Pancreas (tissue), 10 donors: ENCODE results near the gene TMEM121B. TPM values are rescaled to one million over a fixed set of nuclear protein-coding genes. Genes with fewer than 3 reads are reported as not detected.

Experiments
- ATAC-seq, 4 donors: fragments of 200-7000 bp; cut with Tn5 transposase; one replicate each; pipeline versions ENCODE4 v1.8.0 to v1.9.1; 2020; ENCODE audit warnings: mild to moderate bottlenecking in 4 of 4, moderate library complexity in 4 of 4
- DNase-seq, 6 donors: peaks; one replicate each; pipeline ENCODE4 v3.0.0-alpha.2; 2020
- FAIRE-seq: peaks from 2 replicates; lab custom pipeline; 2012; peaks lifted over from hg19 to GRCh38; lab: Jason Lieb, UNC
- H3K27ac ChIP-seq, 4 donors: fragments of 200-600 bp; sonication (generic); 1 replicate in 3 of 4; 2 replicates in 1 of 4; pipeline versions ENCODE4 v1.5.0 to v1.8.0; 2020
- H3K27me3 ChIP-seq, 4 donors: fragments of 200-600 bp; one replicate each; pipeline ENCODE4 v1.8.0; 2021
- H3K36me3 ChIP-seq, 3 donors: fragments of 200-600 bp; sonication (generic) in 1 of 3; one replicate each; pipeline versions ENCODE4 v1.5.0 to v1.8.0; 2020 to 2021
- H3K4me1 ChIP-seq, 3 donors: fragments of 200-600 bp; one replicate each; pipeline ENCODE4 v1.8.0; 2021
- H3K4me3 ChIP-seq, 4 donors: fragments of 200-600 bp; sonication (generic) in 2 of 4; one replicate each; pipeline versions ENCODE4 v1.5.0 to v1.8.0; 2020 to 2021
- H3K9me3 ChIP-seq, 4 donors: fragments of 200-600 bp; one replicate each; pipeline ENCODE4 v1.8.0; 2021
- CTCF ChIP-seq, 4 donors: fragments of 200-600 bp; sonication (generic) in 3 of 4; IDR thresholded peaks; one replicate each; pipeline versions ENCODE4 v1.5.0 to v1.8.0; 2021; ENCODE audit warnings: antibody characterized with exemption in 4 of 4
- WGBS, 2 donors: extraction: QIAGEN DNeasy Blood & Tissue Kit; methylation state at CpG; one replicate each; pipeline ENCODE4 v1.1.7; 2013; 5-methylcytosine and 5-hydroxymethylcytosine counted together
- intact Hi-C, 3 donors: fragments of 100-400 bp; cut with DNase I; formaldehyde crosslinking; loops; one replicate each; pipeline versions ENCODE4 v1.11.1 to v1.14.2; 2022
- polyA plus RNA-seq, 2 donors: library from polyadenylated mRNA; stranded (reverse); fragments of 200-250 nt; gene quantifications; one replicate each; pipeline ENCODE4 v1.2.3, GENCODE V29; 2013
- total RNA-seq, 6 donors: library from RNA; stranded (reverse); fragmentation: NEBNext Ultra II Directional in 4 of 6; extraction: Animal tissue kit (Norgen Biotek cat#: 25700) in 4 of 6; gene quantifications; one replicate each; pipeline versions ENCODE4 v1.2.1 to v1.2.4, GENCODE V29; 2021 to 2023
- donor health status: healthy with polysubstance abuse.
- donor health status: DM: no; HTN: no; CAD: no; lungs with moderate emphysema.
- donor health status: DM: no; HTN: no; CAD: no.
- donor health status: control.
- donor health status: control.
- donor health status: Bipolar disorder and iron deficiency.
- donor health status: DM: yes; HTN: yes; CAD: no.
- donor health status: DM: no; HTN: no; CAD: no.
- donor health status: DM: no; HTN: no; CAD: no.
- donor health status: DM: yes; HTN: yes; CAD: no.

The TMEM121B gene
- total and polyA plus RNA-seq, 8 donors, result 0.23 to 1.00 (median 0.60) TPM

GRCh38 chr22:17072877-17073276 lies 48.3 kb downstream of the TMEM121B start:
- H3K27ac ChIP-seq, result no peak overlapping the region
- H3K27me3 ChIP-seq, result no peaks in the 10 kb centered on the region
- WGBS, 2 donors, result 39 to 70% methylated on average over 1 of the region's 1 CpG
- no peak for TF ChIP-seq CTCF (IDR thresholded peaks at IDR 0.05)
- H3K4me1 ChIP-seq, result no peaks in the 10 kb centered on the region
- H3K9me3 ChIP-seq, result no peaks in the 10 kb centered on the region
- intact Hi-C loops, result no loop called here
- DNase-seq (no peak), ATAC-seq (no peak), FAIRE-seq (no peak)
- H3K36me3 ChIP-seq, result no peaks in the 10 kb centered on the region
- no peak overlapping the region for H3K4me3 ChIP-seq

Other genes starting within 250 kb of the TMEM121B start
- gene GAB4, start 113.1 kb downstream of the TMEM121B start, total RNA-seq, result not detected
- not detected for gene GAB4, start 113.1 kb downstream of the TMEM121B start, polyA plus RNA-seq
- 10 to 100 TPM in 2 of 6 donors, 1 to 10 TPM in 4; 6.8 to 17.0 (median 8.5) TPM for gene IL17RA, start 36.4 kb downstream of the TMEM121B start, total RNA-seq
- 1 to 10 TPM; 3.8 to 4.0 TPM for gene IL17RA, start 36.4 kb downstream of the TMEM121B start, polyA plus RNA-seq
- gene HDHD5, start 37.9 kb upstream of the TMEM121B start, total RNA-seq, result 10 to 100 TPM; 10.5 to 17.1 (median 16.8) TPM
- 10 to 100 TPM; 22.4 to 43.6 TPM for gene HDHD5, start 37.9 kb upstream of the TMEM121B start, polyA plus RNA-seq
- 10 to 100 TPM in 2 of 6 donors, 1 to 10 TPM in 4; 1.5 to 23.8 (median 7.4) TPM for gene ADA2, start 98.1 kb upstream of the TMEM121B start, total RNA-seq
- 10 to 100 TPM in 1 of 2 donors, 1 to 10 TPM in 1; 6.9 to 28.1 TPM for gene ADA2, start 98.1 kb upstream of the TMEM121B start, polyA plus RNA-seq
- 1 to 10 TPM; 1.2 to 4.4 (median 3.2) TPM for gene CECR2, start 248.1 kb upstream of the TMEM121B start, total RNA-seq
- 1 to 10 TPM in 1 of 2 donors, under 1 TPM in 1; 0.89 to 2.6 TPM for gene CECR2, start 248.1 kb upstream of the TMEM121B start, polyA plus RNA-seq